GM10266 (cell line): ENCODE measurements around the gene UTP3.
"Not testable (repeated sequence)": the region's sequence is repeated elsewhere in the genome, so short reads cannot be mapped to it uniquely, and the experiment has no call there.

Experiments
- DNase-seq: peaks from one replicate; pipeline ENCODE4 v3.0.0; 2012; ENCODE audit errors: extremely low spot score
- CTCF ChIP-seq: IDR thresholded peaks from 2 replicates; pipeline ENCODE4 v1.5.1; 2012; ENCODE audit warnings: mild to moderate bottlenecking, low read depth; ENCODE audit not compliant: control insufficient read depth, insufficient read depth; ENCODE audit errors: missing control alignments

Gene UTP3

GRCh38 chr4:70735915-70736314 is 47.6 kb downstream of the UTP3 start:
- TF ChIP-seq CTCF = peak; percentile 60
- DNase-seq = not testable (repeated sequence)

DNA sequence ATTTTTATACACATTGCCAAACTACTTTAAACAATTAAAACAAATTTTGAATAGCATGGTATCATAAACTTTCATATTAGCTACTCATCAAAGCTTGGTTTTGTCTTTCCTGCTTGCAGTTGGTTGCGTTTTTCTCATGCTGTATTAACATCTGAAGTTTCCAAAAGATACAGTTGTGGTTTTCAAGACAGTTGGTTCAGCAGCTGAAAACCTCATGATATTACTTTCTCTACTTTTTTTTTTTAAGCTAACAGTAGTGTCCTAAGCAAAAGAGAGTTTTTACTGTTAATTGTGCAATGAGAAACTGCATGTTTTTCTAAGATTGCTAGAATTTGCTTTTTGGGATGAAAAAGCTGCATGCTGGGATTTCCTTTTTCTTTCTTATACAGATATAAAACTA is 48.7 kb downstream of the UTP3 start:
- no peak for TF ChIP-seq CTCF
- no peak for DNase-seq

- no peak for DNase-seq
Measured at GRCh38 chr4:70737409-70737808, 49.1 kb downstream of the UTP3 start.

DNA sequence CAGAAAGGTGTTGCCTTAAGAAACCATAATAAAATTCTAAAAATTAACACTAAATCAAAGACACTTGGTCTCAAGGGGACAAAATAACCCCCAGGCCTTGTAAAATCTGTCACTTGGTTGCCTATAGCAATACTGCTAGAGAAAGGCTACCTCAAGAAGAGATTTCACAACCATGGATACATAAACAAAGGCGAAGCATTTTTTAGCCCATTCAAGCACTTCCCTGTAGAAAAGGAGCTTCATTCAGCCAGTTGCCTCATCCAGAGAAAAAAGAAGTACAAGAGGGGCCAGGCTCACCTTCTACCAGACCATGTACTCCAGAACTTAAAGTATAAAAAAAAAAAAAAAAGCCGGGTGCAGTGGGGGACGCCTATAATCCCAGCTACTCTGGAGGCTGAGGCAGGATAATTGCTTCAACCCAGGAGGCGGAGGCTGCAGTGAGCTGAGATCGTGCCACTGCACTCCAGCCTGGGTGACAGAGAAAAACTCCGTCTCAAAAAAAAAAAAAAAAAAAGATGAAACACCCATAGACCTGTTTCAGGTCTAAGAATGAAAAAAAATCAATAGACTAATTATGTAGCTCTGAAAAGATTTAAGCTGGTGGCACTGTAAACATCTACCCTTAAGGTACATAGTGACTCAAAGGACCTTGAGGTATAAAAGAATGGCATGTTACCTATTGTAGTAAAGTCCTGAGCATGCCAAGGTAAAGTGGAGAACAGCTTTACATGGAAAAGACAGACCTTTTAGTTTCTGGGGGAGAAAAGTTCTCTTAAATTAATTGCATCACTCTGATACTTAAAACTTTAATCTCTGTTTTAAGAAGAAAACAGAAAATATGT is 51.4 kb downstream of the UTP3 start:
- DNase-seq = no peak
- TF ChIP-seq CTCF = no peak

More at GRCh38 chr4:70737409-70737808, 49.1 kb downstream of the UTP3 start:
- no peak for TF ChIP-seq CTCF
